Activated CD4-positive, alpha-beta T cell treated with anti-CD3 and anti-CD28 coated beads, Interleukin-2, Interleukin-6, amounts not matched to agents 100 ng/mL and 50 ng/mL, durations not matched to agents 16 hours and 8 hours (primary cell): ENCODE results near the gene IL20RB.

Source experiments
- DNase-seq: peaks from one replicate; pipeline ENCODE4 v3.0.0-alpha.2; 2020

Gene IL20RB

GRCh38 chr3:136957751-136958288 lies at the start of gene IL20RB:
IL20RB (plus strand) TSS chr3:136957983; CDS start chr3:136958114, 131 bp downstream.
- DNase-seq = no peak

GRCh38 chr3:136908297-136908696 lies 49.5 kb upstream of the IL20RB start:
- no peak for DNase-seq

GRCh38 chr3:136909187-136909586 lies 48.6 kb upstream of the IL20RB start:
- DNase-seq = no peak

- no peak for DNase-seq
These were observed 47.1 kb upstream of the IL20RB start for GRCh38 chr3:136910697-136911096.

GRCh38 chr3:136913168-136913567 lies 44.6 kb upstream of the IL20RB start:
- no peak for DNase-seq

- DNase-seq = no peak
These were observed 43.0 kb upstream of the IL20RB start for GRCh38 chr3:136914739-136915138.

GRCh38 chr3:136916223-136916622 lies 41.6 kb upstream of the IL20RB start:
- DNase-seq = no peak

GRCh38 chr3:136919799-136920580 lies 37.8 kb upstream of the IL20RB start:
- peak; percentile 74 for DNase-seq

GRCh38 chr3:136920904-136921611 lies 36.7 kb upstream of the IL20RB start:
- DNase-seq = no peak

GRCh38 chr3:136925425-136926190 lies 32.2 kb upstream of the IL20RB start:
- no peak for DNase-seq

GRCh38 chr3:136928240-136928639 lies 29.5 kb upstream of the IL20RB start:
- no peak for DNase-seq

- DNase-seq = no peak
These were observed 27.7 kb upstream of the IL20RB start for GRCh38 chr3:136929977-136930670.

- DNase-seq = peak; percentile 14
These were observed 26.2 kb upstream of the IL20RB start for GRCh38 chr3:136931606-136932005.

GRCh38 chr3:136932523-136932922 lies 25.3 kb upstream of the IL20RB start:
- peak; percentile 20 for DNase-seq

- DNase-seq = no peak
These were observed 24.6 kb upstream of the IL20RB start for GRCh38 chr3:136932978-136933772.

- DNase-seq = no peak
These were observed 20.6 kb upstream of the IL20RB start for GRCh38 chr3:136937175-136937574.

GRCh38 chr3:136937851-136938250 lies 19.9 kb upstream of the IL20RB start:
- no peak for DNase-seq

GRCh38 chr3:136938334-136938733 lies 19.4 kb upstream of the IL20RB start:
- no peak for DNase-seq

GRCh38 chr3:136939489-136939888 lies 18.3 kb upstream of the IL20RB start:
- DNase-seq = no peak

GRCh38 chr3:136942803-136943202 lies 15.0 kb upstream of the IL20RB start:
- no peak for DNase-seq

- DNase-seq = no peak
These were observed 14.3 kb upstream of the IL20RB start for GRCh38 chr3:136943436-136943835.

- no peak for DNase-seq
These were observed 10.8 kb upstream of the IL20RB start for GRCh38 chr3:136946978-136947377.
